Measurements from ENCODE around the gene IGF2BP2. TPM values are rescaled to one million over a fixed set of nuclear protein-coding genes. Genes with fewer than 3 reads are reported as not detected.

Gene IGF2BP2
- total RNA-seq, 1 donor from 2014 or later, result 2.9 TPM

- Histone ChIP-seq H3K4me1 (no peaks in the 10 kb centered on the region), H3K9me3 (no peaks in the 10 kb centered on the region), H3K27me3 (no peaks in the 10 kb centered on the region), H3K4me3 (no peak overlapping the region), H3K27ac (no peak overlapping the region), H3K36me3 (no peaks in the 10 kb centered on the region)
- intact Hi-C loops (cut with DNase I), result no loop called here
- DNase-seq (ENCODE audit: low spot score in 2 of 2), result no peak
- TF ChIP-seq CTCF (IDR thresholded peaks at IDR 0.05), result no peak
Measured at GRCh38 chr3:185717121-185717520, 107.7 kb downstream of the IGF2BP2 start.

DNA sequence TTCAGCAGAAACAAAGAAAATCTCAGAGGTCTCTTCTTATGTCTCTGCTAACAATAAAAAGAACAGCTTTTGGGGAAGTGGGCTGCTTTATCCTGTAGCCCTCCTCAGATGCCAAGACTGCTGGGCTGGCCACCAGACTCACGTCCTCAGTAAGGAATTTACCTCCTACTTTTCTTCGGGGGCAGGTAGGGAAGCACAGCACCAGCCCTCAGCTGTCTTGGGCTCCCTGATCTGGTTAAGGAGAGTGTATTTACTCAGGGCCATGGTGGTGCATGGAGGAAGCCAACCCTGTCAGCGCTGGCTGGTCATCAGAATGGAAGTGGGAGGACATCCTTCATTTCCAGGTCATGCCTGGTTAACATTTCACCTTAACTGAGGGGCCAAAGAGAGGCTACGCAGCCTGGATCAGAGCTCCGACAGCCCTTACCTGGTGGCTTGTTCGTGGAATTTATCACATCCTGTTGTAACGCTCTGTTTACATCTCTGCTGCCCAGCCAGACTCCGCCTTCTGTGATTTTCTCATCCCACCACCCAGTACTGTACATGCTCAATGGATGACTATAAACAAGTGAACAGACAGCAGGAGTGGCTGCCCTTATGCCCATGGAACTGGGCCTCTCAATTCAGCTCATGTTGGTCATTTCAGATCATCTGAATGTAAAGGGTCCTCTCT lies 108.3 kb downstream of the IGF2BP2 start:
- no peaks in the 10 kb centered on the region for H3K9me3 ChIP-seq
- no peak overlapping the region for H3K27ac ChIP-seq
- no peaks in the 10 kb centered on the region for H3K36me3 ChIP-seq
- intact Hi-C loops (cut with DNase I), result no loop called here
- H3K4me3 ChIP-seq, result no peak overlapping the region
- no peak for TF ChIP-seq CTCF (IDR thresholded peaks at IDR 0.05)
- H3K27me3 ChIP-seq, result no peaks in the 10 kb centered on the region
- no peak for DNase-seq (ENCODE audit: low spot score in 2 of 2)
- no peaks in the 10 kb centered on the region for H3K4me1 ChIP-seq

- H3K36me3 ChIP-seq, result no peaks in the 10 kb centered on the region
- DNase-seq (ENCODE audit: low spot score in 2 of 2), result no peak
Measured at GRCh38 chr3:185715091-185715490, 109.8 kb downstream of the IGF2BP2 start.

DNA sequence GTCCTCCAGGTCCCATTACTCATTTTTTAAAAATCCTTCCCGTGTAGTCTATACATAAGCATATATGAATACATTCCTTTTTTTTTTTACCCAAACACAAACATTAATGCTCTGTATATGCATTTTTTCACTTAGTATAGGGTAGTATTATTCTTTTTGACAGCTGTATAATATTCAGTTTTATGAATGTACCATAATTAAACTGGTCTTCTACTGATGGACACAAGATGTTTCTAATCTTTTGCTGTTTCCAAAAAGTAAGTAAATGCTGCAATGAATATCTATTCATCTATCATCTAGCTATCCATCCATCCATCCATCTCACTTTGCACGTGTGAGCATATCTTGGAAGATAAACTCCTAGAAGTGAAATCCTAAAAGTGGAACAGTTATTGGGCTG lies 110.8 kb downstream of the IGF2BP2 start:
- Histone ChIP-seq H3K4me1 (no peaks in the 10 kb centered on the region), H3K27ac (no peak overlapping the region), H3K9me3 (no peaks in the 10 kb centered on the region), H3K4me3 (no peak overlapping the region), H3K36me3 (no peaks in the 10 kb centered on the region), H3K27me3 (no peaks in the 10 kb centered on the region)
- no peak for DNase-seq (ENCODE audit: low spot score in 2 of 2)
- no peak for TF ChIP-seq CTCF (IDR thresholded peaks at IDR 0.05)
- intact Hi-C loops (cut with DNase I), result no loop called here

More at GRCh38 chr3:185715091-185715490, 109.8 kb downstream of the IGF2BP2 start:
- Histone ChIP-seq H3K9me3 (no peaks in the 10 kb centered on the region), H3K27ac (no peak overlapping the region), H3K4me1 (no peaks in the 10 kb centered on the region), H3K27me3 (no peaks in the 10 kb centered on the region), H3K4me3 (no peak overlapping the region)
- intact Hi-C loops (cut with DNase I), result no loop called here
- TF ChIP-seq CTCF (IDR thresholded peaks at IDR 0.05), result no peak

- intact Hi-C loops (cut with DNase I), result no loop called here
- no peaks in the 10 kb centered on the region for H3K36me3 ChIP-seq
- no peaks in the 10 kb centered on the region for H3K27me3 ChIP-seq
- no peak for TF ChIP-seq CTCF (IDR thresholded peaks at IDR 0.05)
- H3K9me3 ChIP-seq, result no peaks in the 10 kb centered on the region
- H3K4me3 ChIP-seq, result no peak overlapping the region
- no peaks in the 10 kb centered on the region for H3K4me1 ChIP-seq
- no peak overlapping the region for H3K27ac ChIP-seq
- DNase-seq (ENCODE audit: low spot score in 2 of 2), result no peak
Measured at GRCh38 chr3:185713015-185713414, 111.8 kb downstream of the IGF2BP2 start.

- no peaks in the 10 kb centered on the region for H3K27me3 ChIP-seq
- TF ChIP-seq CTCF (IDR thresholded peaks at IDR 0.05), result no peak
- H3K4me3 ChIP-seq, result no peak overlapping the region
- intact Hi-C loops (cut with DNase I), result no loop called here
- H3K9me3 ChIP-seq, result no peaks in the 10 kb centered on the region
- H3K27ac ChIP-seq, result no peak overlapping the region
- H3K4me1 ChIP-seq, result no peaks in the 10 kb centered on the region
- H3K36me3 ChIP-seq, result no peaks in the 10 kb centered on the region
- DNase-seq (ENCODE audit: low spot score in 2 of 2), result no peak
Measured at GRCh38 chr3:185712337-185712736, 112.5 kb downstream of the IGF2BP2 start.
